H1 (cell line): ENCODE measurements around the gene RPS6KA2. TPM values are rescaled to one million over a fixed set of nuclear protein-coding genes. Genes with fewer than 3 reads are reported as not detected.

Source experiments
- CHD1 ChIP-seq: IDR thresholded peaks from 2 replicates; pipeline ENCODE4 v1.6.1; 2012; ENCODE audit warnings: low read depth, low read length, improper control_type of control experiment
- JUND ChIP-seq: IDR thresholded peaks from 2 replicates; pipeline ENCODE4 v1.6.1; 2011; ENCODE audit warnings: mild to moderate bottlenecking, improper control_type of control experiment, low read length
- KDM5A ChIP-seq: fragments of 200-600 bp; IDR thresholded peaks from 2 replicates; pipeline ENCODE4 v1.7.1; 2012; ENCODE audit warnings: mild to moderate bottlenecking, low read length, inconsistent platforms, mixed read lengths
- POLR2A ChIP-seq, 2 experiments: IDR thresholded peaks; 1 replicate in 1 of 2; 2 replicates in 1 of 2; pipeline ENCODE4 v1.6.1; 2011; ENCODE audit warnings: low read depth in 2 of 2, low read length in 2 of 2, mild to moderate bottlenecking in 2 of 2; ENCODE audit errors: control extremely low read depth in 1 of 2
- RAD21 ChIP-seq, 2 experiments: IDR thresholded peaks in 1 of 2; conservative IDR thresholded peaks in 1 of 2; 2 replicates each; pipeline ENCODE4 v1.6.1; 2011; ENCODE audit warnings: low read depth in 2 of 2, low read length in 2 of 2, improper control_type of control experiment in 1 of 2, inconsistent platforms in 1 of 2, mild to moderate bottlenecking in 1 of 2, moderate library complexity in 1 of 2
- SP4 ChIP-seq: IDR thresholded peaks from 2 replicates; pipeline ENCODE4 v1.6.1; 2012; ENCODE audit warnings: low read length, inconsistent platforms
- TBP ChIP-seq: IDR thresholded peaks from 2 replicates; pipeline ENCODE4 v1.6.1; 2011; ENCODE audit warnings: low read depth, low read length, improper control_type of control experiment
- ZNF274 ChIP-seq: IDR thresholded peaks from 2 replicates; pipeline ENCODE4 v1.7.0; 2012; ENCODE audit warnings: low read length, borderline replicate concordance; ENCODE audit errors: extremely low read depth
- polyA plus RNA-seq, 7 experiments: library from polyadenylated mRNA; depleted of rRNA in 3 of 7; stranded (reverse) in 5 of 7; unstranded in 2 of 7; fragments of >200 nt in 5 of 7; fragments of 200-250 nt in 2 of 7; gene quantifications; 1 replicate in 5 of 7; 2 replicates in 1 of 7; 4 replicates in 1 of 7; pipeline versions ENCODE4 v1.2.1 to v1.2.3, GENCODE V29; 2011 to 2013; ENCODE audit warnings: missing spikeins in 2 of 7, mixed read lengths in 2 of 7
- total RNA-seq: library from RNA; stranded (reverse); fragmentation: NEBNext Ultra II Directional; extraction: Animal tissue kit (Norgen Biotek cat#: 25700); gene quantifications from 2 replicates; pipeline ENCODE4 v1.2.1, GENCODE V29; 2021
- TF ChIP-seq, protein P1 (sequence below): IDR thresholded peaks from 2 replicates; pipeline ENCODE4 v1.6.1; 2011; ENCODE audit warnings: low read length, improper control_type of control experiment

The RPS6KA2 gene
- total and polyA plus RNA-seq, 2 of the 8 experiments (the other 6 are each of a cell fraction or from before 2014, with no cell fraction given): 8.8 to 25.7 TPM

DNA sequence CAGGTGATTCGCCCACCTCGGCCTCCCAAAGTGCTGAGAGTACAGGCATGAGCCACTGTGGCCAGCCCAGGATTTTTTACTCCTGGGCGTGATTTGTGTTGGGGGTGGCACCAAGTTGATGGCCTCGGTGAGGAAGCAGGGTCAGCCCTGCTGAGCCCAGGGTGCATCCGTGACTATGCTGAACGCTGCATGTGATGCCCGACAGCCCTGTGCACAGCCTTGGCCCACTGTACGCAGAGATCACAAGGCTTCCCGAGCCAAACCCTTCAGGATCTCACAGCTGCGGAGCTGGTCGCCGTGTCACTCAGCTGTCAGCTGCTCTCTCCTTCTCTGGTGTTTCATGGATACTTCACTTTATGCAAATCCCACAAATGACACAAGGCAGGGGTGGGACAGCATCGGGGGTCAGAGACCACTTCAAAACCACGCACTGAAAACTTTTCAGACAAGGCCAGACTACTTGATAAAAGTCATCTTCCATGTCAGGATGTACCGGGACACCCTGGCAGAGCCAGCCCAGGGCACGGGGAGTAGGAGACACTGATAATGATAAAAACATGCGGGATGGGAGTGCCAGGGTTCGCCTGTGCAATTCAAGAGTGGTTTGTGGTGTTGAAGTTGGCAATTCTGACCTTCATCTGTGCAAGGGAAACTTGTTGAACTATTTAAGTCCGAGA is 31.2 kb upstream of the RPS6KA2 start (continued):
- TF ChIP-seq, protein P1, sequence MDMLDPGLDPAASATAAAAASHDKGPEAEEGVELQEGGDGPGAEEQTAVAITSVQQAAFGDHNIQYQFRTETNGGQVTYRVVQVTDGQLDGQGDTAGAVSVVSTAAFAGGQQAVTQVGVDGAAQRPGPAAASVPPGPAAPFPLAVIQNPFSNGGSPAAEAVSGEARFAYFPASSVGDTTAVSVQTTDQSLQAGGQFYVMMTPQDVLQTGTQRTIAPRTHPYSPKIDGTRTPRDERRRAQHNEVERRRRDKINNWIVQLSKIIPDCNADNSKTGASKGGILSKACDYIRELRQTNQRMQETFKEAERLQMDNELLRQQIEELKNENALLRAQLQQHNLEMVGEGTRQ: no peak
- TF ChIP-seq POLR2A (IDR thresholded peaks at IDR 0.05; ENCODE audit: control extremely low read depth in 1 of 2, low read depth in 2 of 2, low read length in 2 of 2) (no peak), SP4 (no peak), TBP (no peak), CHD1 (no peak), JUND (no peak), KDM5A (no peak), ZNF274 (no peak), RAD21 (IDR thresholded peaks at IDR 0.05 in 1 of 2, conservative IDR thresholded peaks at IDR 0.05 in 1 of 2; ENCODE audit: low read depth in 2 of 2, low read length in 2 of 2) (no peak)
